DMS79 (cell line): ENCODE measurements around the gene SPIRE1.
"Not testable (repeated sequence)": the region's sequence is repeated elsewhere in the genome, so short reads cannot be mapped to it uniquely, and the experiment has no call there.

ENCODE experiments used
- DNase-seq: peaks from one replicate; lab custom pipeline; 2025; lab: John Stamatoyannopoulos, UW

Gene SPIRE1

GRCh38 chr18:12598181-12598930 is 59.6 kb downstream of the SPIRE1 start:
- DNase-seq = no peak

GRCh38 chr18:12597760-12598159 is 60.1 kb downstream of the SPIRE1 start:
- DNase-seq = no peak

GRCh38 chr18:12595571-12596255 is 62.2 kb downstream of the SPIRE1 start:
- no peak for DNase-seq

- DNase-seq = no peak
Measured at GRCh38 chr18:12593866-12594265, 64.0 kb downstream of the SPIRE1 start.

DNA sequence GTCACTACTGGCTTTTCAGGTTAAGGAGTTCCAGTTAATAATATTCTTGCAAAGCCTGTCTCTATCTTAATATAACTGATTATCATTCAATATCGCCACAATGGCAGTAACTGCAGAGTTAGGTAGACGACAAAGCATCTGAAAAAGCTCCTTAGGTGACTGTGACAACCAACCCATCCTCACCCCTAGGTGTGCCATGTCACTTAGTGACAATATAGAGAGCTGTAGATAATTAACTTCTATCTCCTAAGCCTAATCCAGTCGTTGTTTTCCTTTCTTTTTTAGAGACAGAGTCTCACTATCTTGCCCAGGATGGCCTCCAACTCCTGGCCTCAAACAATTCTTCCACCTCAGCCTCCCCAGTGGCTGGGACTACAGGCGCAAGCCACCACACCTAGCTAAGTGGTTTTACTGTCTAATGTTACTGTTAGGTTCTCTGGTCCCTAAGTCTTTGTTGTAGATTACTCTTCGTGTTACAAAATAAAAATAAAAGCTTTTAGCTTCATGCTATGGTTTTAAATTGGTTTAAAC is 65.2 kb downstream of the SPIRE1 start:
- DNase-seq = no peak

DNA sequence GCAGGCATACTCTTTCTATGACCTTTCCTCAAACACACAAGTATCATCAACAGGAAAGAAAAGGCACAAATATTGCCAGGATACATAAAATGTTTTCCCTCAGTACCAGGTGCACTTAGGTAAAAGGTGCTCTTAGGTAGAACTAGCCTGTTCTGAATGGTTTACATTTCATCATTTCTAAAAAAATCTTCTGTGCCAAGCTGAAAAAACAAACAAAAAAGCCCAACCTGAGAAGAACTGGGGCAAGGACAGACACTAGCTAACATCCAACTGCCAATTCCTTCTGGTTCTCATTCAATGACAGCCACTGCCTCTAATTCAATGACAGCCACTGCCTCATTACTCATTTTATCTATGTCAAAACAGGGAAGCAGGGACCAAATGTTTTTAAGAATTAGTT is 68.5 kb downstream of the SPIRE1 start:
- DNase-seq = no peak

GRCh38 chr18:12586956-12587355 is 71.0 kb downstream of the SPIRE1 start:
- DNase-seq = no peak

DNA sequence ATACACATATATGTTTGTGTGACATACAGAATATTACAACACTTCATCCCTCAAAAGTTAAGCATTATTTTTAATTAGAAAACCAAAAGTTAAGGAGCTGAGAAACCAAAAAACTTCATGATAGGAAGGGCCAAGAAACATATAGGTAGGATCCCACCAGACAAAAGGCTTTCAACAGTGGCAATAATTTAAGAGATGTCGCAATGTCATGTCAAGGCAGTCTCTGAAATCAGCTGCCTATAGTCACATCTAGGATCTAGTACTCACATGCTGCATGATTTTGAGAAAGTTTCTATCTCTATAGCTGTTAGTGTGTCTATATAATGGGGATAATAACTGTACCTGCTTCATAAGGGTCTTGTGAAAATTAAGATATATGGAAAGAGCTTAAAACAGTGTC is 72.7 kb downstream of the SPIRE1 start:
- no peak for DNase-seq

DNA sequence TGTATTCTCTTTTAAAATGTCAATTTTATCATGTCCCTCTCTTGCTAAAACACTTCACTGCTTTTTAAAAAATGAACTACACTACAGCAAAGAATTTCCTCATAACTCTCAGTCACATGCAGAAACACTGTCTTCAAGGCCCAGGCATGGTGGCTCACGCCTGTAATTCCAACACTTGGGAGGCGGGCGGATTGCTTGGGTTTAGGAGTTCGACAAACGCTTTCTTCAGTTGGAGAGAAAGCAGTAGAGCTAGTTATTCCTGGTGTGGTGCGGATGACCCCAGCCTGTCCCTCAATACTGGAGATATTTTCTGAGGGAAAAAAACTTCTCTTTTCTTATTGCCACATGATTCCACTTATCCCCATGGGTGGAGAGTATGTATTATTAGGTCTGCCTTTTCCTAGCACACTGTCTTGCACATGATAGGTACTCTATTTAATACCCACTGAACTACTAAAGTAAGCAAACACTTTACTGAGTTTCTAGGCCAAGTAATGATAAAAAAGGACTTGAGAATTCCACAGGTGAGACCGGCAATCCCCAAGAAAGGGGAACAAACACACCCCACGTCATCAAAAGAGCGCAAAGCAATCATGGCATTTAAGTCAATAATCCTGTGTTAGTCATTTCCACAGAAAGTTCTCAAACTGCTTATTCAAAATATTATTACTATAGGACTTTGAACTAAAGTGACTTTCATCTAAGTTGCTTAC is 77.1 kb downstream of the SPIRE1 start:
- DNase-seq = no peak

GRCh38 chr18:12579775-12580174 is 78.1 kb downstream of the SPIRE1 start:
- no peak for DNase-seq

DNA sequence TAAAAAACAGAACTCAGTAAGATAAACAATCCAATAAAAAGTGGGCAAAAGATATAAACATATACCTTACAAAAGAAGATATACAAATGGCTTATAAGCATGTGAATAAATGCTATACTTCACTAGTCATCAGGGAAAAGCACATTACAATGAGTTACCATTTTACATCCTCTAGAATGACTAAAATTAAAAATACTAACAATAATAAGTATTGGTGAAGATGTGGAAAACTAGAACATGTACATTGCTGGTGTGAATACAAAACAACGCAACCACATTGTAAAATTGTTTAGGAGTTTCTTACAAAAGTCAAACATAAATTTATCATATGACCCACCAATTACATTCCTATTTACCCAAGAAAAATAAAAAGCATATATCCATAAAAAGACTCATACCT is 80.1 kb downstream of the SPIRE1 start:
- DNase-seq = no peak

- no peak for DNase-seq
Measured at GRCh38 chr18:12574494-12575185, 83.3 kb downstream of the SPIRE1 start.

GRCh38 chr18:12571630-12572029 is 86.3 kb downstream of the SPIRE1 start:
- no peak for DNase-seq

- no peak for DNase-seq
Measured at GRCh38 chr18:12569791-12570190, 88.1 kb downstream of the SPIRE1 start.

- DNase-seq = no peak
Measured at GRCh38 chr18:12567849-12568248, 90.1 kb downstream of the SPIRE1 start.

GRCh38 chr18:12564861-12565260 is 93.0 kb downstream of the SPIRE1 start:
- no peak for DNase-seq

GRCh38 chr18:12564378-12564777 is 93.5 kb downstream of the SPIRE1 start:
- no peak for DNase-seq

GRCh38 chr18:12560600-12560999 is 97.3 kb downstream of the SPIRE1 start:
- not testable (repeated sequence) for DNase-seq

DNA sequence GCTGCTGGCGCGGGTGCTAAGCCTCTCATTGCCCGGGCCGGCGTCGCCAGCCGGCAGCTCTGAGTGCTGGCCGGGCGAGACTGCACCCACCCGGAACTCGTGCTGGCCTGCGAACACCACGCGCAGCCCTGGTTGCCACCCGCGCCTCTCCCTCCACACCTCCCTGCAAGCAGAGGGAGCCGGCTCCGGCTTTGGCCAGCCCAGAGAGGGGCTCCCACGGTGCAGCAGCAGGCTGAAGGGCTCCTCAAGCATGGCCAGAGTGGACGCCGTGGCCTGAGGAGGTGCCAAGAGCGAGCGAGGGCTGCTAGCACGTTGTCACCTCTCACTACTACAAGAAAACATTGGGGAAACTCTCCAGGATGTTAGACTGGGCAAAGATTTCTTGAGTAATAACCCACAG is 98.6 kb downstream of the SPIRE1 start:
- no peak for DNase-seq

DNA sequence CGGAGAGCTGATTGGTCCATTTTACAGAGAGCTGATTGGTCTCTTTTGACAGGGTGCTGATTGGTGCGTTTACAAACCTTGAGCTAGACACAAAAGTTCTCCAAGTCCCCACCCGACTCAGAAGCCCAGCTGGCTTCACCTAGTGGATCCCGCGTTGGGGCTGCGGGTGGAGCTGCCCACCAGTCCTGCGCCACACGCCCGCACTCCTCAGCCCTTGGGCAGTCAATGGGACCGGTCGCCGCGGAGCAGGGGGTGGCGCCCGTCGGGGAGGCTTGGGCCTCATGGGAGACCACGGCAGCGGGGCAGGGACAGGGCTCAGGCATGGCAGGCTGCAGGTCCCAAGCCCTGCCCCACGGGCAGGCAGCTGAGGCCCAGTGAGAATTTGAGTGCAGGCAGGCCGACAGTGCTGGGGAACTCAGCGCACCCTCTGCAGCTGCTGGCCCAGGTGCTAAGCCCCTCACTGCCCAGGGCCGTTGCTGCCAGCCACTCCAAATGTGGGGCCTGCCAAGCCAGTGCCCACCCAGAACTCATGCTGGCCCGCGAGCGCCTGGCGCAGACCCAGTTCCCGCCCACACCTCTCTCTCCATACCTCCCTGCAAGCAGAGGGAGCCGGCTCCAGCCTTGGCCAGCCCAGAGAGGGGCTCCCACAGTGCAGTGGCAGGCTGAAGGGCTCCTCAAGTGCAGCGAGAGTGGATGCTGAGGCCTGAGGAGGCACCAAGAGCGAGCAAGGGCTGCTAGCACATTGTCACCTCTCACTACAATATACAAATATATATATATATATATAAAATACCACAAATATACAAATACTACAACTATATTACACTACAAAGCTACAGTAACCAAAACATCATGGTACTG is 100.7 kb downstream of the SPIRE1 start:
- DNase-seq = no peak

DNA sequence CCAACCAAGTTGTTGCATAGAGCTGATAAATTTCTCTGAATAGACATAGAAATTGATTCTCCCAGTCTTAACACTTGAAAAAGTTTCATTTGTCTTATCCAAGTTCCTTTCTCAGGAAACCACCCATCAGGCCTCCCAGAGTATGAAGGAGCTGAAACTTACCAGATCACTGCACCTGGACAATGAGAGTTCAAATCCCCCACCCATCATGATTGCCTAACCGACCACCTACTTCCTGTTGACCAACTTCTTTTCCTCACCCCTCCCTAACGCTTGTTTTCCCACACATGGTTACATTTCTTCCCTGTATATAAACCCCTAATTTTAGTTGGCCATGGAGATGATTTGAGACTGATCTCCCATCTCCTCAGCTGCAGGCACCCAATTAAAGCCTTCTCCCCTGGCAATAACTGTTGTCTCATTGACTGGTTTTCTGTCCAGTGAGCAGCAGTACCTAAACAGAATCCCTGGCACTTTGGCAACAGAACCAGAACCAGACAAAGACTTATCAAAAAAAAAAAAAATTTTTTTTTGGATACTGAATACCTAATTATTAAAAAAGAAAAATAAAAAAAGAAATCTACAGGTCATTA is 103.0 kb downstream of the SPIRE1 start:
- no peak for DNase-seq
